Ascending aorta (tissue), 2 donors: Measurements from ENCODE around the gene MINDY1. TPM values are rescaled to one million over a fixed set of nuclear protein-coding genes. Genes with fewer than 3 reads are reported as not detected.

Experiments used
- DNase-seq, 2 donors: peaks; one replicate each; pipeline ENCODE4 v3.0.0-alpha.2; 2019; ENCODE audit warnings: low spot score in 2 of 2
- H3K27ac ChIP-seq, 2 donors: fragments of 200-600 bp; sonication (generic); one replicate each; pipeline ENCODE4 v1.5.1; 2016 to 2017; ENCODE audit warnings: mild to moderate bottlenecking in 1 of 2
- H3K27me3 ChIP-seq: fragments of 200-600 bp; sonication (generic); one replicate; pipeline ENCODE4 v1.5.1; 2017
- H3K36me3 ChIP-seq, 2 donors: fragments of 200-600 bp; sonication (generic); one replicate each; pipeline ENCODE4 v1.5.1; 2016
- H3K4me1 ChIP-seq, 2 donors: fragments of 200-600 bp; sonication (generic); one replicate each; pipeline ENCODE4 v1.5.1; 2016 to 2017; ENCODE audit warnings: mild to moderate bottlenecking in 1 of 2
- H3K4me3 ChIP-seq, 2 donors: fragments of 200-600 bp; sonication (generic); one replicate each; pipeline ENCODE4 v1.5.1; 2016 to 2017; ENCODE audit warnings: mild to moderate bottlenecking in 1 of 2
- H3K9me3 ChIP-seq, 2 donors: fragments of 200-600 bp; sonication (generic); one replicate each; pipeline ENCODE4 v1.5.1; 2016
- CTCF ChIP-seq, 3 experiments: fragments of 200-600 bp in 2 of 3; fragments of 450-650 bp in 1 of 3; sonication (generic) in 2 of 3; IDR thresholded peaks; one replicate each; pipeline ENCODE4 v1.5.1; 2016 to 2019; ENCODE audit warnings: antibody characterized with exemption in 3 of 3, mild to moderate bottlenecking in 1 of 3, moderate library complexity in 1 of 3
- intact Hi-C: fragments of 100-400 bp; cut with DNase I; formaldehyde crosslinking; loops from one replicate; pipeline ENCODE4 v1.15.1; 2023
- total RNA-seq: library from RNA; depleted of rRNA; stranded (reverse); fragments of >200 nt; gene quantifications from one replicate; pipeline ENCODE4 v1.1.0, GENCODE V29; 2016

The MINDY1 gene
- total RNA-seq, 1 donor from 2014 or later, result 9.7 TPM

DNA sequence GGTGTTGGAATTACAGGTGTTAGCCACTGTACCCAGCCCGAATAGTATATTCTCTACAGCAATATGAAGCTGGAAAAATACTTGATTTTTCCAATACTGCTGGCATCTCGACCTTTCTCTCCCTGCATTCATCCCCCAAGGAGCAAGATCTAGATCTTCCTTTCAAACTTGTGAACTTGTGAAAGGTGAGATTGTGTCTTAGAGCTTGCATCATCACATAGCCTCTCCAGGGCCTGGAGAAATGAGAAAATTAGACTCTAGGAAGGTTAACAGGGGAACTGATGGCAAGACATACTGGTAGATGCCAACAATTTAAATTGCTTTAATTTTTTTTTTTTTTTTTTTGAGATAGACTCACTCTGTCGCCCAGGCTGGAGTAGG lies 3.6 kb upstream of the MINDY1 start:
- DNase-seq, result no peak
- H3K27me3 ChIP-seq, result no peaks in the 10 kb centered on the region
- intact Hi-C loops, result no loop called here
- no peak overlapping the region for H3K27ac ChIP-seq
- no peaks in the 10 kb centered on the region for H3K9me3 ChIP-seq
- no peak overlapping the region for H3K4me3 ChIP-seq
- H3K4me1 ChIP-seq, result peaks cover 3 to 28% of the 10 kb centered on the region in 2 donors
- no peaks in the 10 kb centered on the region for H3K36me3 ChIP-seq
- TF ChIP-seq CTCF (IDR thresholded peaks at IDR 0.05), result no peak

DNA sequence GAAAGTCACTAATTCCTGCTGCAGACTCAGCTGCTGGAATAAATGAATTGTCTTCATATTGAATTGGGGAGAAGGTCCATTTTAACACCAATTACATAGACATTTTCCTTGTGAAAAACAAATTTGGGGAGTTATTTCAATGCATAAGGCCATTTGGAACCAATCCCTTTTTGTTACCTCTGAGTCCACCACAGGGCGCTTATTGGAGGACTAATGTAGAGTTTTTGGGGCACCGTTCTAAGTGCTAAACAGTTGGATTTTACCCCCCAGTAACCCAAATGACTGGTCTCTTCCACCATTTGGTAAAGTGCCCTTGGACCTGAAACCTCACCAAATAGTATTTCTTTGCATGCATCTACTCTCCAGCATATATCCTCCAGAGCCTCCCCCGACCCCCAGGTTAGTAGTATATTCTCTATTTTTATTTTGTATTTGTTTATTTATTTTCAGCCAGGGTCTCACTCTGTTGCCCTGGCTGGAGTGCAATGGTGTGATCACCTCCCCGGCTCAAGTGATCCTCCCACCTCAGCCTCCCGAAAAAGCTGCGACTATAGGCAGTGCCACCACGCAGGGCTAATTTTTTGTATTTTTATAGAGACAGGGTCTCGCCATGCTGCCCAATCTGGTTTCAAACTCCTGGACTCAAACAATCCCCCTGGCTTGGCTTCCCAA lies 3.1 kb upstream of the MINDY1 start:
- no peaks in the 10 kb centered on the region for H3K27me3 ChIP-seq
- no peaks in the 10 kb centered on the region for H3K36me3 ChIP-seq
- no peak for DNase-seq
- TF ChIP-seq CTCF (IDR thresholded peaks at IDR 0.05), result no peak
- H3K4me1 ChIP-seq, result peaks cover 6 to 33% of the 10 kb centered on the region in 2 donors
- H3K9me3 ChIP-seq, result no peaks in the 10 kb centered on the region
- intact Hi-C loops, result loop anchor here (2.0 to 10.0 kb wide), 3 partner anchors 49 to 315 kb away; partner anchors contain the start of genes ARNT, CDC42SE1 and GOLPH3L
- H3K4me3 ChIP-seq, result peak overlapping the region; percentile 70 to 71
- peak overlapping the region in 1 of 2 donors; percentile 81 for H3K27ac ChIP-seq

GRCh38 chr1:151009206-151009587 lies 2.5 kb upstream of the MINDY1 start:
- Histone ChIP-seq H3K4me1 (peaks cover 7 to 39% of the 10 kb centered on the region in 2 donors), H3K36me3 (no peaks in the 10 kb centered on the region), H3K27ac (peak overlapping the region; percentile 77 to 81), H3K27me3 (no peaks in the 10 kb centered on the region), H3K9me3 (no peaks in the 10 kb centered on the region), H3K4me3 (peak overlapping the region; percentile 70 to 71)
- TF ChIP-seq CTCF (IDR thresholded peaks at IDR 0.05), result no peak
- intact Hi-C loops, result loop anchor here (2.0 to 10.0 kb wide), 3 partner anchors 50 to 314 kb away; partner anchors contain the start of genes ARNT, CDC42SE1 and GOLPH3L
- DNase-seq, result no peak

GRCh38 chr1:151008244-151009205 lies 1.8 kb upstream of the MINDY1 start, which contains the start of gene PRUNE1:
TSS of gene PRUNE1 (plus strand) at chr1:151008449. CDS start at chr1:151008633, 184 bp downstream.
- no peaks in the 10 kb centered on the region for H3K9me3 ChIP-seq
- H3K4me1 ChIP-seq, result peaks cover 11 to 46% of the 10 kb centered on the region in 2 donors
- TF ChIP-seq CTCF (IDR thresholded peaks at IDR 0.05), result no peak
- peak within 1 kb of the TSS; percentile 70 to 71 for H3K4me3 ChIP-seq
- intact Hi-C loops, result loop anchor here (1.0 to 10.0 kb wide), 5 partner anchors 31 to 314 kb away; partner anchors contain the start of genes ARNT, CDC42SE1, GABPB2 and GOLPH3L
- H3K27ac ChIP-seq, result peak within 1 kb of the TSS; percentile 85 to 87
- no peaks in the 10 kb centered on the region for H3K27me3 ChIP-seq
- peak; percentile 84 to 97 for DNase-seq
- H3K36me3 ChIP-seq, result no peaks in the 10 kb centered on the region

GRCh38 chr1:151007853-151008243 lies 1.1 kb upstream of the MINDY1 start:
- Histone ChIP-seq H3K36me3 (no peaks in the 10 kb centered on the region), H3K27ac (peak overlapping the region; percentile 85 to 87), H3K9me3 (no peaks in the 10 kb centered on the region), H3K4me1 (peaks cover 11 to 48% of the 10 kb centered on the region in 2 donors), H3K27me3 (no peaks in the 10 kb centered on the region), H3K4me3 (peak overlapping the region; percentile 70 to 71)
- no peak for TF ChIP-seq CTCF (IDR thresholded peaks at IDR 0.05)
- intact Hi-C loops, result loop anchor here (1.0 to 10.0 kb wide), 5 partner anchors 31 to 313 kb away; partner anchors contain the start of genes ARNT, CDC42SE1, GABPB2 and GOLPH3L
- DNase-seq, result no peak
